Measurements from ENCODE around the gene SF3A2. TPM values are rescaled to one million over a fixed set of nuclear protein-coding genes. Genes with fewer than 3 reads are reported as not detected.

SF3A2 gene
- polyA plus RNA-seq, 1 donor: 66.1 TPM

- DNase-seq: no peak
Measured at GRCh38 chr19:2239771-2240770, 3.4 kb downstream of the SF3A2 start.

GRCh38 chr19:2240881-2241760 lies 4.5 kb downstream of the SF3A2 start:
- no peak for DNase-seq

- no peak for DNase-seq
Measured at GRCh38 chr19:2242092-2242537, 5.5 kb downstream of the SF3A2 start.

- no peak for DNase-seq
Measured at GRCh38 chr19:2242816-2243215, 6.2 kb downstream of the SF3A2 start.

- DNase-seq: no peak
Measured at GRCh38 chr19:2243274-2244124, 6.9 kb downstream of the SF3A2 start.

- DNase-seq: no peak
Measured at GRCh38 chr19:2244125-2244411, 7.4 kb downstream of the SF3A2 start.

GRCh38 chr19:2244486-2244885 lies 7.9 kb downstream of the SF3A2 start:
- no peak for DNase-seq

GRCh38 chr19:2245273-2245672 lies 8.6 kb downstream of the SF3A2 start:
- DNase-seq: no peak

GRCh38 chr19:2246014-2246620 lies 9.5 kb downstream of the SF3A2 start:
- DNase-seq: no peak

- DNase-seq: no peak
Measured at GRCh38 chr19:2246801-2247361, 10.3 kb downstream of the SF3A2 start.

GRCh38 chr19:2247433-2248101 lies 10.9 kb downstream of the SF3A2 start:
- DNase-seq: no peak

GRCh38 chr19:2248136-2249009 lies 11.7 kb downstream of the SF3A2 start:
- no peak for DNase-seq

- no peak for DNase-seq
Measured at GRCh38 chr19:2249010-2249866, 12.6 kb downstream of the SF3A2 start, which contains the start of gene AMH. Gene AMH, plus strand, starts transcription at chr19:2249323. Its CDS starts 10 bp downstream, at chr19:2249333.

- DNase-seq: no peak
Measured at GRCh38 chr19:2249880-2250765, 13.5 kb downstream of the SF3A2 start.

GRCh38 chr19:2250766-2251105 lies 14.1 kb downstream of the SF3A2 start:
- no peak for DNase-seq

- no peak for DNase-seq
Measured at GRCh38 chr19:2251106-2252054, 14.8 kb downstream of the SF3A2 start.
